Breast epithelium (tissue), 3 donors: ENCODE measurements around the gene KPTN.

Experiments used
- CTCF ChIP-seq, 3 donors: fragments of 450-650 bp; IDR thresholded peaks; one replicate each; pipeline ENCODE4 v1.5.1; 2016 to 2017; ENCODE audit warnings: antibody characterized with exemption in 3 of 3, mild to moderate bottlenecking in 3 of 3, moderate library complexity in 3 of 3
- POLR2A ChIP-seq: fragments of 450-650 bp; IDR thresholded peaks from one replicate; pipeline ENCODE4 v1.6.1; 2016; ENCODE audit warnings: antibody characterized with exemption, mild to moderate bottlenecking, moderate library complexity
- POLR2AphosphoS5 ChIP-seq, 3 donors: sonication (generic); formaldehyde crosslinking; IDR thresholded peaks; one replicate each; pipeline ENCODE4 v1.6.1; 2017; ENCODE audit warnings: antibody characterized with exemption in 3 of 3

GRCh38 chr19:47503826-47504150, 19.8 kb upstream of the KPTN start:
- TF ChIP-seq POLR2A (no peak), CTCF (IDR thresholded peaks at IDR 0.05) (no peak), POLR2AphosphoS5 (IDR thresholded peaks at IDR 0.05) (no peak)
